GM23338 (cell line): Measurements from ENCODE around the gene SLC10A3. TPM values are rescaled to one million over a fixed set of nuclear protein-coding genes. Genes with fewer than 3 reads are reported as not detected.

Source experiments
- ATAC-seq: fragments of 200-7000 bp; cut with Tn5 transposase; 3 replicates; pipeline ENCODE4 v1.9.1; 2020
- DNase-seq: peaks from one replicate; pipeline ENCODE4 v3.0.0-alpha.2; 2015; ENCODE audit warnings: low spot score
- H2AFZ ChIP-seq: fragments of 200-600 bp; sonication (generic); 2 replicates; pipeline ENCODE4 v1.8.0; 2016; ENCODE audit warnings: antibody characterized with exemption, mild to moderate bottlenecking, moderate library complexity
- H3F3A ChIP-seq: fragments of 200-600 bp; sonication (generic); replicated peaks from 2 replicates; pipeline ENCODE4 v1.8.0; 2017; ENCODE audit warnings: antibody characterized with exemption, mixed run types, low read depth
- H3K27ac ChIP-seq: fragments of 200-600 bp; sonication (generic); 2 replicates; pipeline ENCODE4 v1.6.1; 2016; ENCODE audit warnings: low read depth
- H3K27me3 ChIP-seq: fragments of 200-600 bp; sonication (generic); 2 replicates; pipeline ENCODE4 v1.8.0; 2016; ENCODE audit warnings: mild to moderate bottlenecking, mixed run types, moderate library complexity; ENCODE audit not compliant: insufficient read depth
- H3K36me3 ChIP-seq: fragments of 200-600 bp; sonication (generic); 2 replicates; pipeline ENCODE4 v1.8.0; 2016; ENCODE audit warnings: mild to moderate bottlenecking; ENCODE audit not compliant: insufficient read depth
- H3K4me1 ChIP-seq: fragments of 200-600 bp; sonication (generic); 2 replicates; pipeline ENCODE4 v1.8.0; 2016; ENCODE audit warnings: mild to moderate bottlenecking, moderate library complexity; ENCODE audit not compliant: insufficient read depth
- H3K4me2 ChIP-seq: fragments of 200-600 bp; sonication (generic); 2 replicates; pipeline ENCODE4 v1.7.1; 2017; ENCODE audit warnings: mixed run types
- H3K4me3 ChIP-seq: fragments of 200-600 bp; sonication (generic); 2 replicates; pipeline ENCODE4 v1.6.1; 2016; ENCODE audit warnings: mixed run types
- H3K79me2 ChIP-seq: fragments of 200-600 bp; sonication (generic); replicated peaks from 2 replicates; pipeline ENCODE4 v1.8.0; 2017; ENCODE audit warnings: mild to moderate bottlenecking; ENCODE audit not compliant: insufficient read depth
- H3K9me2 ChIP-seq: fragments of 200-600 bp; sonication (generic); 2 replicates; pipeline ENCODE4 v1.8.0; 2017; ENCODE audit not compliant: insufficient read depth
- H4K20me1 ChIP-seq: fragments of 200-600 bp; sonication (generic); replicated peaks from 2 replicates; pipeline ENCODE4 v1.8.0; 2017; ENCODE audit warnings: mild to moderate bottlenecking; ENCODE audit not compliant: insufficient read depth
- H3K27ac Mint-ChIP-seq: 2 replicates; pipeline ENCODE4 v1.8.0; 2020; ENCODE audit warnings: inconsistent platforms, mild to moderate bottlenecking, moderate library complexity, mixed read lengths
- H3K27me3 Mint-ChIP-seq: 3 replicates; pipeline ENCODE4 v1.8.0; 2022; ENCODE audit warnings: low read depth, mild to moderate bottlenecking, moderate library complexity, mixed read lengths, inconsistent platforms; ENCODE audit not compliant: insufficient read depth, poor library complexity
- H3K36me3 Mint-ChIP-seq: 3 replicates; pipeline ENCODE4 v1.8.0; 2021; ENCODE audit warnings: low read depth, mild to moderate bottlenecking, inconsistent platforms, moderate library complexity, mixed read lengths
- H3K4me1 Mint-ChIP-seq: 3 replicates; pipeline ENCODE4 v1.8.0; 2020; ENCODE audit warnings: mild to moderate bottlenecking, inconsistent platforms, mixed read lengths
- H3K4me3 Mint-ChIP-seq: 3 replicates; pipeline ENCODE4 v1.8.0; 2021; ENCODE audit warnings: moderate library complexity, mild to moderate bottlenecking, inconsistent platforms, mixed read lengths
- H3K9me3 Mint-ChIP-seq: 3 replicates; pipeline ENCODE4 v1.8.0; 2020; ENCODE audit warnings: moderate library complexity, mild to moderate bottlenecking, inconsistent platforms, mixed read lengths
- CREB1 ChIP-seq: fragments of 250-450 bp; sonication (Bioruptor Pico); IDR thresholded peaks from 2 replicates; pipeline ENCODE4 v1.5.0; 2020; ENCODE audit warnings: low read depth, mild to moderate bottlenecking, moderate library complexity
- JUNB ChIP-seq: IDR thresholded peaks from one replicate; pipeline ENCODE4 v1.6.1; 2016; ENCODE audit warnings: antibody characterized with exemption; ENCODE audit not compliant: unreplicated experiment
- NANOG ChIP-seq: IDR thresholded peaks from 2 replicates; pipeline ENCODE4 v1.6.1; 2016; ENCODE audit warnings: antibody characterized with exemption, borderline replicate concordance
- POLR2AphosphoS5 ChIP-seq: IDR thresholded peaks from 2 replicates; pipeline ENCODE4 v1.6.1; 2016; ENCODE audit warnings: antibody characterized with exemption, low read depth
- STAT1 ChIP-seq: IDR thresholded peaks from one replicate; pipeline ENCODE4 v1.6.1; 2016; ENCODE audit warnings: antibody characterized with exemption; ENCODE audit not compliant: unreplicated experiment
- ZNF114 ChIP-seq: fragments of 250-450 bp; sonication (Bioruptor Pico); IDR thresholded peaks from 2 replicates; pipeline ENCODE4 v1.5.0; 2020; ENCODE audit warnings: mild to moderate bottlenecking, moderate library complexity
- ZNF331 ChIP-seq: fragments of 250-450 bp; sonication (Bioruptor Pico); IDR thresholded peaks from 2 replicates; pipeline ENCODE4 v1.5.0; 2020; ENCODE audit warnings: low read depth, mild to moderate bottlenecking, moderate library complexity
- polyA plus RNA-seq: library from polyadenylated mRNA; unstranded; fragments of >200 nt; fragmentation: Nextera tagmentation; extraction: Ambion mirVana; gene quantifications from 2 replicates; pipeline ENCODE4 v1.2.1, GENCODE V29; 2016
- total RNA-seq: library from RNA; depleted of rRNA; stranded (reverse); fragments of >200 nt; shearing (Covaris generic); gene quantifications from 2 replicates; pipeline ENCODE4 v1.2.3, GENCODE V29; 2014
- TF ChIP-seq, protein P1 (sequence below): IDR thresholded peaks from one replicate; pipeline ENCODE4 v1.6.1; 2018; ENCODE audit warnings: antibody characterized with exemption; ENCODE audit not compliant: unreplicated experiment
- TF ChIP-seq, protein P2 (sequence below): IDR thresholded peaks from 2 replicates; pipeline ENCODE4 v1.6.1; 2016; ENCODE audit warnings: antibody characterized with exemption

The SLC10A3 gene
- total and polyA plus RNA-seq, 2 experiments from 2014 or later, result 7.6 to 17.6 TPM

DNA sequence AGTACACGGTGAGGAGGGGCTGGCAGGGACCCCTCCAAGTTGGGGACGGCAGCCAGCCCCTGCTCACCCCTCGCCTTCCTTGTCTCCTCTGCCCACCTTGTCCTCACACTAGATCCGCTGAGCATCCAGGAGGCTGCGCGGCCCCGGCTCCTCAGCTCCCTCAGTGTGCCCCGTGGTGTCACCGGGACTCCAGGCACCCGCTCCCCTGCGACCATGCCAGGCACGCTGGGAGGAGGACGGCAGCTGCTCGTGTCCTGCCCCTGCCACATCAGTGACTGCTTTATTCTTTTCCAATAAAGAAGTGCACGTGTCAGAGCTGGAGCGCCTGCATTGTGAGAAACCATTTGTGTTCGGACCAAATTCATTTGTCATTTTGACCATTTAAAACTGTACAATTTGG lies 40.1 kb downstream of the SLC10A3 start:
- no peaks in the 10 kb centered on the region for H3K79me2 ChIP-seq
- Mint-ChIP-seq H3K9me3 (no peaks in the 10 kb centered on the region), H3K27ac (no peak overlapping the region)

DNA sequence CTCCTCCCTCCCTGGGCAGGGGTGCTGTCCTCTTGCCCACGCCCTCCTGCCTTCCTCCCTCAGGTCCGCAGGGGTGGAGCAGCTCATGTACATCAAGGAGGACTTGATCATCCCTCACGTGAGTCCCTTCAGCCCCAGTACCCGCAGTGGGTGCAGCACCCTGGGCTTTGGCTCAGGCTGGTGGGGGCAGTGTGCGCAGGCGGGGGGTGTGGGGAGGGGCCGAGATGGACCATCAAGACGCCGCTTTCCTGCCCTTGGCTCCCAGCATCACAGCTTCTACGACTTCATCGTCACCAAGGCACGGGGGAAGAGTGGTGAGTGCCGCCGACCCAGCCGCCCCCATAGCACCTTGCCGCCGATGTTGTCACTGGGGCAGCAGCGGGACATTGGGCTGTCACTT lies 40.8 kb downstream of the SLC10A3 start:
- Histone ChIP-seq H3K27ac (no peak overlapping the region), H3K36me3 (no peaks in the 10 kb centered on the region), H4K20me1 (no peaks in the 10 kb centered on the region), H3K27me3 (no peaks in the 10 kb centered on the region), H3K4me1 (no peaks in the 10 kb centered on the region), H2AFZ (no peak overlapping the region), H3K9me2 (no peaks in the 10 kb centered on the region), H3F3A (no peaks in the 10 kb centered on the region), H3K79me2 (no peaks in the 10 kb centered on the region), H3K4me3 (no peak overlapping the region), H3K4me2 (no peak overlapping the region)
- H3K9me3 Mint-ChIP-seq, result no peaks in the 10 kb centered on the region
- no peak overlapping the region for H3K4me3 Mint-ChIP-seq
- H3K27ac Mint-ChIP-seq, result no peak overlapping the region
- H3K36me3 Mint-ChIP-seq, result peaks cover 6% of the 10 kb centered on the region; the same call in 2 of the 3 replicates
- TF ChIP-seq POLR2AphosphoS5 (no peak), ZNF331 (CRISPR knock-in tag) (no peak), CREB1 (no peak), JUNB (no peak)
- ATAC-seq (no peak), DNase-seq (no peak)
- H3K4me1 Mint-ChIP-seq, result no peaks in the 10 kb centered on the region
- H3K27me3 Mint-ChIP-seq, result peaks cover 4% of the 10 kb centered on the region

More for the DNA sequence above, 40.1 kb downstream of the SLC10A3 start:
- TF ChIP-seq ZNF114, result no peak
- no peak for TF ChIP-seq STAT1
- TF ChIP-seq ZNF331 (CRISPR knock-in tag), result no peak
- TF ChIP-seq POLR2AphosphoS5, result no peak
- Histone ChIP-seq H2AFZ (no peak overlapping the region), H3K36me3 (no peaks in the 10 kb centered on the region), H3K27ac (no peak overlapping the region), H3K4me3 (no peak overlapping the region), H4K20me1 (no peaks in the 10 kb centered on the region), H3K4me2 (no peak overlapping the region), H3K4me1 (no peaks in the 10 kb centered on the region), H3F3A (no peaks in the 10 kb centered on the region), H3K27me3 (no peaks in the 10 kb centered on the region), H3K9me2 (no peaks in the 10 kb centered on the region)
- Mint-ChIP-seq H3K27me3 (peaks cover 4% of the 10 kb centered on the region), H3K4me3 (no peak overlapping the region), H3K4me1 (no peaks in the 10 kb centered on the region), H3K36me3 (peaks cover 6% of the 10 kb centered on the region; the same call in 2 of the 3 replicates)
- ATAC-seq, result no peak
- no peak for DNase-seq

DNA sequence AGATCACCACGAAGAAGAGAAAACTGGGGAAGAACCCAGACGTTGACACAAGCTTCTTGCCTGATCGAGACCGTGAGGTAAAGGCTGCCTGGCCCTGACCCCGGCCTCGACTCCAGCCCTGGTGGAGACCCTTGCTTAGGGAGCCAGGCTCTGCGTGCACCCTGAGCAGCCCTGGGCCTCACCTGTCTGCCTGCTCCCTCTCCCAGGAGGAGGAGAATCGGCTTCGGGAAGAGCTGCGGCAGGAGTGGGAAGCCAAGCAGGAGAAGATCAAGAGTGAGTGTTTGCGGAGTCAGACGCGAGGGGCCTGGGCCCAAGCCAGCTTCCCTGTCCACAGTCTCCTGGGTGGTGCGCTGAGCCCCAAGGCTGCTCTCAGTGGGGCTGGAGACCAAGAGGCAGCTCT lies 41.9 kb downstream of the SLC10A3 start:
- no peaks in the 10 kb centered on the region for H3K9me3 Mint-ChIP-seq
- no peaks in the 10 kb centered on the region for H3K9me2 ChIP-seq
- no peak overlapping the region for H3K4me3 Mint-ChIP-seq
- H3K36me3 Mint-ChIP-seq, result peaks cover 6% of the 10 kb centered on the region; the same call in 2 of the 3 replicates
- H3K27ac ChIP-seq, result no peak overlapping the region
- DNase-seq (no peak), ATAC-seq (no peak)
- H3K36me3 ChIP-seq, result no peaks in the 10 kb centered on the region
- H3K27ac Mint-ChIP-seq, result no peak overlapping the region
- no peaks in the 10 kb centered on the region for H3F3A ChIP-seq
- no peaks in the 10 kb centered on the region for H3K27me3 ChIP-seq
- no peak overlapping the region for H2AFZ ChIP-seq
- no peaks in the 10 kb centered on the region for H3K4me1 Mint-ChIP-seq
- no peak overlapping the region for H3K4me2 ChIP-seq
- H3K4me1 ChIP-seq, result 0 out of 2 replicates have a peak, but pooled peaks cover 1% of the 10 kb centered on the region
- H3K4me3 ChIP-seq, result no peak overlapping the region
- H4K20me1 ChIP-seq, result no peaks in the 10 kb centered on the region
- H3K27me3 Mint-ChIP-seq, result peaks cover 3% of the 10 kb centered on the region
- H3K79me2 ChIP-seq, result no peaks in the 10 kb centered on the region
- TF ChIP-seq NANOG (no peak), CREB1 (no peak)
- TF ChIP-seq, protein P1, sequence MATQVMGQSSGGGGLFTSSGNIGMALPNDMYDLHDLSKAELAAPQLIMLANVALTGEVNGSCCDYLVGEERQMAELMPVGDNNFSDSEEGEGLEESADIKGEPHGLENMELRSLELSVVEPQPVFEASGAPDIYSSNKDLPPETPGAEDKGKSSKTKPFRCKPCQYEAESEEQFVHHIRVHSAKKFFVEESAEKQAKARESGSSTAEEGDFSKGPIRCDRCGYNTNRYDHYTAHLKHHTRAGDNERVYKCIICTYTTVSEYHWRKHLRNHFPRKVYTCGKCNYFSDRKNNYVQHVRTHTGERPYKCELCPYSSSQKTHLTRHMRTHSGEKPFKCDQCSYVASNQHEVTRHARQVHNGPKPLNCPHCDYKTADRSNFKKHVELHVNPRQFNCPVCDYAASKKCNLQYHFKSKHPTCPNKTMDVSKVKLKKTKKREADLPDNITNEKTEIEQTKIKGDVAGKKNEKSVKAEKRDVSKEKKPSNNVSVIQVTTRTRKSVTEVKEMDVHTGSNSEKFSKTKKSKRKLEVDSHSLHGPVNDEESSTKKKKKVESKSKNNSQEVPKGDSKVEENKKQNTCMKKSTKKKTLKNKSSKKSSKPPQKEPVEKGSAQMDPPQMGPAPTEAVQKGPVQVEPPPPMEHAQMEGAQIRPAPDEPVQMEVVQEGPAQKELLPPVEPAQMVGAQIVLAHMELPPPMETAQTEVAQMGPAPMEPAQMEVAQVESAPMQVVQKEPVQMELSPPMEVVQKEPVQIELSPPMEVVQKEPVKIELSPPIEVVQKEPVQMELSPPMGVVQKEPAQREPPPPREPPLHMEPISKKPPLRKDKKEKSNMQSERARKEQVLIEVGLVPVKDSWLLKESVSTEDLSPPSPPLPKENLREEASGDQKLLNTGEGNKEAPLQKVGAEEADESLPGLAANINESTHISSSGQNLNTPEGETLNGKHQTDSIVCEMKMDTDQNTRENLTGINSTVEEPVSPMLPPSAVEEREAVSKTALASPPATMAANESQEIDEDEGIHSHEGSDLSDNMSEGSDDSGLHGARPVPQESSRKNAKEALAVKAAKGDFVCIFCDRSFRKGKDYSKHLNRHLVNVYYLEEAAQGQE, result no peak
- TF ChIP-seq, protein P2, sequence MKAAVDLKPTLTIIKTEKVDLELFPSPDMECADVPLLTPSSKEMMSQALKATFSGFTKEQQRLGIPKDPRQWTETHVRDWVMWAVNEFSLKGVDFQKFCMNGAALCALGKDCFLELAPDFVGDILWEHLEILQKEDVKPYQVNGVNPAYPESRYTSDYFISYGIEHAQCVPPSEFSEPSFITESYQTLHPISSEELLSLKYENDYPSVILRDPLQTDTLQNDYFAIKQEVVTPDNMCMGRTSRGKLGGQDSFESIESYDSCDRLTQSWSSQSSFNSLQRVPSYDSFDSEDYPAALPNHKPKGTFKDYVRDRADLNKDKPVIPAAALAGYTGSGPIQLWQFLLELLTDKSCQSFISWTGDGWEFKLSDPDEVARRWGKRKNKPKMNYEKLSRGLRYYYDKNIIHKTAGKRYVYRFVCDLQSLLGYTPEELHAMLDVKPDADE, result no peak
